HepG2 (cell line): ENCODE data around the gene HMMR. TPM values are rescaled to one million over a fixed set of nuclear protein-coding genes. Genes with fewer than 3 reads are reported as not detected.

Source experiments
- ATF7 ChIP-seq, 2 experiments: fragments of 450-650 bp in 1 of 2; sonication (generic) in 1 of 2; formaldehyde crosslinking in 1 of 2; IDR thresholded peaks; 2 replicates each; pipeline versions ENCODE4 v1.4.0 to v1.6.1; 2016 to 2020; ENCODE audit warnings: antibody characterized with exemption in 1 of 2, mild to moderate bottlenecking in 1 of 2, missing genetic modification reagents in 1 of 2
- EHMT2 ChIP-seq: fragments of 200-600 bp; sonication (generic); IDR thresholded peaks from 2 replicates; pipeline ENCODE4 v1.7.0; 2017; ENCODE audit warnings: antibody characterized with exemption, low read depth, low read length, borderline replicate concordance
- HOXD1 ChIP-seq: sonication (generic); formaldehyde crosslinking; IDR thresholded peaks from 2 replicates; pipeline ENCODE4 v1.5.0; 2020; ENCODE audit warnings: missing genetic modification reagents
- JARID2 ChIP-seq: sonication (generic); formaldehyde crosslinking; IDR thresholded peaks from 2 replicates; pipeline ENCODE4 v1.8.1; 2023; ENCODE audit warnings: missing genetic modification reagents, inconsistent platforms; ENCODE audit not compliant: insufficient replicate concordance
- NFAT5 ChIP-seq: sonication (generic); formaldehyde crosslinking; IDR thresholded peaks from 2 replicates; pipeline ENCODE4 v1.4.0; 2020; ENCODE audit warnings: missing genetic modification reagents
- SYNCRIP ChIP-seq: fragments of 200-400 bp; formaldehyde crosslinking; IDR thresholded peaks from 2 replicates; pipeline ENCODE4 v1.6.1; 2018; ENCODE audit warnings: mild to moderate bottlenecking, low read depth, low read length; ENCODE audit not compliant: insufficient read depth
- TEAD3 ChIP-seq: optimal IDR thresholded peaks from 2 replicates; pipeline ENCODE3; 2016; ENCODE audit warnings: borderline replicate concordance
- THAP8 ChIP-seq: sonication (generic); formaldehyde crosslinking; IDR thresholded peaks from 2 replicates; pipeline ENCODE4 v1.5.1; 2020; ENCODE audit warnings: missing genetic modification reagents, mild to moderate bottlenecking, borderline replicate concordance
- ZBED4 ChIP-seq: sonication (generic); formaldehyde crosslinking; IDR thresholded peaks from 2 replicates; pipeline ENCODE4 v1.4.0; 2020; ENCODE audit warnings: missing genetic modification reagents, borderline replicate concordance
- ZHX1 ChIP-seq: sonication (generic); formaldehyde crosslinking; IDR thresholded peaks from 2 replicates; pipeline ENCODE4 v1.8.1; 2022; ENCODE audit warnings: low read depth, mild to moderate bottlenecking, missing genetic modification reagents
- ZNF143 ChIP-seq: sonication (generic); formaldehyde crosslinking; IDR thresholded peaks from 2 replicates; pipeline ENCODE4 v1.4.0; 2020; ENCODE audit warnings: missing genetic modification reagents
- ZNF362 ChIP-seq: sonication (generic); formaldehyde crosslinking; IDR thresholded peaks from 2 replicates; pipeline ENCODE4 v1.4.0; 2020; ENCODE audit warnings: missing genetic modification reagents, mild to moderate bottlenecking, borderline replicate concordance
- ZNF569 ChIP-seq: sonication (generic); formaldehyde crosslinking; IDR thresholded peaks from 2 replicates; pipeline ENCODE4 v1.5.0; 2020; ENCODE audit warnings: mild to moderate bottlenecking, missing genetic modification reagents, moderate library complexity, borderline replicate concordance
- polyA plus RNA-seq, 8 experiments: library from polyadenylated mRNA; depleted of rRNA in 3 of 8; stranded (reverse) in 7 of 8; unstranded in 1 of 8; fragments of >200 nt; fragmentation: Illumina TruSeq in 4 of 8; extraction: Trizol in 4 of 8; gene quantifications; 2 replicates each; pipeline versions ENCODE4 v1.2.1 to v1.2.3, GENCODE V29; 2011 to 2016; ENCODE audit warnings: low read depth in 4 of 8, missing spikeins in 1 of 8, mixed read lengths in 1 of 8; ENCODE audit not compliant: insufficient read depth in 1 of 8
- total RNA-seq, 5 experiments: library from RNA; depleted of rRNA; stranded (reverse); fragments of >200 nt; fragmentation: Illumina TruSeq; extraction: Trizol; gene quantifications; 2 replicates each; pipeline ENCODE4 v1.2.3, GENCODE V29; 2016; ENCODE audit warnings: low read depth in 1 of 5

HMMR gene
- total and polyA plus RNA-seq, 2 of the 13 experiments (the other 11 are each of a cell fraction or from before 2014, with no cell fraction given) = 8.5 to 48.3 TPM

GRCh38 chr5:163437309-163438182 is 22.9 kb upstream of the HMMR start, which contains the start of gene CCNG1 (continued):
- TF ChIP-seq ZBED4 (CRISPR knock-in tag) (peak; percentile 61; the same call in 1 of the 2 replicates), TEAD3 (CRISPR knock-in tag) (peak; percentile 47), NFAT5 (CRISPR knock-in tag) (no peak), ZHX1 (CRISPR knock-in tag) (no peak), ZNF143 (CRISPR knock-in tag) (no peak), ATF7 (IDR thresholded peaks at IDR 0.05) (no peak), ATF7 (CRISPR knock-in tag; IDR thresholded peaks at IDR 0.05) (no peak), ZNF362 (CRISPR knock-in tag) (no peak), HOXD1 (CRISPR knock-in tag) (peak; percentile 58), ZNF569 (CRISPR knock-in tag) (no peak), EHMT2 (no peak), SYNCRIP (no peak), JARID2 (no peak), THAP8 (CRISPR knock-in tag) (no peak)
